Nephron progenitor cell (in vitro differentiated cells): Measurements from ENCODE around the gene ERAL1.

ENCODE experiments used
- DNase-seq: peaks from one replicate; pipeline ENCODE4 v3.0.0; 2021
- H3K27ac Mint-ChIP-seq: 2 replicates; pipeline ENCODE4 v1.8.0; 2021; ENCODE audit warnings: mild to moderate bottlenecking, moderate library complexity, mixed read lengths
- H3K27me3 Mint-ChIP-seq: 2 replicates; pipeline ENCODE4 v1.8.0; 2021; ENCODE audit warnings: mild to moderate bottlenecking, low read depth, mixed read lengths; ENCODE audit not compliant: poor library complexity
- H3K36me3 Mint-ChIP-seq: 2 replicates; pipeline ENCODE4 v1.8.0; 2021; ENCODE audit warnings: low read depth, mixed read lengths
- H3K4me1 Mint-ChIP-seq: 2 replicates; pipeline ENCODE4 v1.8.0; 2021; ENCODE audit warnings: mixed read lengths
- H3K4me3 Mint-ChIP-seq: 2 replicates; pipeline ENCODE4 v1.8.0; 2021; ENCODE audit warnings: mild to moderate bottlenecking, moderate library complexity, mixed read lengths
- H3K9me3 Mint-ChIP-seq: 2 replicates; pipeline ENCODE4 v1.8.0; 2021; ENCODE audit warnings: mild to moderate bottlenecking, moderate library complexity, mixed read lengths
- TF ChIP-seq, protein P1 (sequence below): fragments of 200-600 bp; sonication (generic); IDR thresholded peaks from 2 replicates; pipeline ENCODE4 v1.5.0; 2021; ENCODE audit warnings: antibody characterized with exemption

Gene ERAL1

DNA sequence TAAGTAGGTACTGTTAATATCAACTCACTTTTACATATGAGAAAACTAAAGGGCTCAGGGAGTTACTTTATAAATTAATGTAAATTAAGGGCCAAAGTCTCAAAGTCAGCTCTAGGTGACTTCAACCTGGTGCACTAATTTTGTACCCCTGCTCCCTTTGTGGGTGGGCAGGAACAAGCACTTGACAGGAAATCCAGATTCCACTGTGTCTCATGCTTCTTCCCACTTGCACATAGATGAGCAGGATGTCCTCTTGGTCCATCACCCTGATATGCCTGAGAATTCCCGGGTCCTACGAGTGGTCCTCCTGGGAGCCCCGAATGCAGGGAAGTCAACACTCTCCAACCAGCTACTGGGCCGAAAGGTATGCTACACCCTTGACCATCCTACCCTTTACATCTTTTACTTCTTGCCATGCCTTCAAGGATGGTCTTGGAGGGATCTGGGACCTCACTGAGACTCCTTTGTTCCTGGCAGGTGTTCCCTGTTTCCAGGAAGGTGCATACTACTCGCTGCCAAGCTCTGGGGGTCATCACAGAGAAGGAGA, 1.3 kb downstream of the ERAL1 start:
- TF ChIP-seq, protein P1, sequence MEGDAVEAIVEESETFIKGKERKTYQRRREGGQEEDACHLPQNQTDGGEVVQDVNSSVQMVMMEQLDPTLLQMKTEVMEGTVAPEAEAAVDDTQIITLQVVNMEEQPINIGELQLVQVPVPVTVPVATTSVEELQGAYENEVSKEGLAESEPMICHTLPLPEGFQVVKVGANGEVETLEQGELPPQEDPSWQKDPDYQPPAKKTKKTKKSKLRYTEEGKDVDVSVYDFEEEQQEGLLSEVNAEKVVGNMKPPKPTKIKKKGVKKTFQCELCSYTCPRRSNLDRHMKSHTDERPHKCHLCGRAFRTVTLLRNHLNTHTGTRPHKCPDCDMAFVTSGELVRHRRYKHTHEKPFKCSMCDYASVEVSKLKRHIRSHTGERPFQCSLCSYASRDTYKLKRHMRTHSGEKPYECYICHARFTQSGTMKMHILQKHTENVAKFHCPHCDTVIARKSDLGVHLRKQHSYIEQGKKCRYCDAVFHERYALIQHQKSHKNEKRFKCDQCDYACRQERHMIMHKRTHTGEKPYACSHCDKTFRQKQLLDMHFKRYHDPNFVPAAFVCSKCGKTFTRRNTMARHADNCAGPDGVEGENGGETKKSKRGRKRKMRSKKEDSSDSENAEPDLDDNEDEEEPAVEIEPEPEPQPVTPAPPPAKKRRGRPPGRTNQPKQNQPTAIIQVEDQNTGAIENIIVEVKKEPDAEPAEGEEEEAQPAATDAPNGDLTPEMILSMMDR, result no peak
- Mint-ChIP-seq H3K4me1 (peaks cover 21% of the 10 kb centered on the region), H3K9me3 (no peaks in the 10 kb centered on the region), H3K36me3 (peaks cover 27% of the 10 kb centered on the region), H3K27ac (no peak overlapping the region), H3K27me3 (peaks cover 6% of the 10 kb centered on the region), H3K4me3 (peak overlapping the region; percentile 93)
- DNase-seq, result no peak

DNA sequence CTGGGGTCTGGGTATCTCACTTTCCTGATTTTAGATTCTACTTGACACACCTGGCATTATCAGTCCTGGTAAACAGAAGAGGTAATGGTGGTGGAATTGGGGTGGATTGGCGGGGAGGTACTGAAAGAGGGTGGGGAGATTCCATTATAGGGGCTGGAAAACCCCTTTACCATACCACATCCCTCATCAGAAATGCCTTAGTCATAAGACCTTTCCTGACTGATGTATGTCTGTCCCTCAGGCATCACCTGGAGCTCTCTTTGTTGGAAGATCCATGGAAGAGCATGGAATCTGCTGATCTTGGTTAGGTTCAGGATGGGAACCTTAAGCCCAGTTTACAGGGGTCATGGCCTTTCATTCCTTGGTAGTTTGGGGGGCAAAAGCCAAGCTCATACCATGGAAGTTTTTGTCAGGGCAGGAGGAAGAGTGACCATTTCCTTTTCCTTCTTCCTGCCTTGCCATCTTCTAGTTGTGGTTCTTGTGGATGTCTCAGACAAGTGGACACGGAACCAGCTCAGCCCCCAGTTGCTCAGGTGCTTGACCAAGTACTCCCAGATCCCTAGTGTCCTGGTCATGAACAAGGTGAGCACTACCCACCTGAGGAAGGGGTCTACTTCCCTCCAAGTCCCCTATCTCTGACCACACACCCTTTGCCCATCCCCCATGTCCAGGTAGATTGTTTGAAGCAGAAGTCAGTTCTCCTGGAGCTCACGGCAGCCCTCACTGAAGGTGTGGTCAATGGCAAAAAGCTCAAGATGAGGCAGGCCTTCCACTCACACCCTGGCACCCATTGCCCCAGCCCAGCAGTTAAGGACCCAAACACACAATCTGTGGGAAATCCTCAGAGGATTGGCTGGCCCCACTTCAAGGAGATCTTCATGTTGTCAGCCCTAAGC, 3.3 kb downstream of the ERAL1 start:
- peaks cover 6% of the 10 kb centered on the region for H3K27me3 Mint-ChIP-seq
- peak overlapping the region; percentile 7 for H3K4me3 Mint-ChIP-seq
- H3K36me3 Mint-ChIP-seq, result peaks cover 27% of the 10 kb centered on the region
- no peaks in the 10 kb centered on the region for H3K9me3 Mint-ChIP-seq
- H3K27ac Mint-ChIP-seq, result no peak overlapping the region
- TF ChIP-seq, protein P1, result no peak
- no peak for DNase-seq
- H3K4me1 Mint-ChIP-seq, result peaks cover 21% of the 10 kb centered on the region

DNA sequence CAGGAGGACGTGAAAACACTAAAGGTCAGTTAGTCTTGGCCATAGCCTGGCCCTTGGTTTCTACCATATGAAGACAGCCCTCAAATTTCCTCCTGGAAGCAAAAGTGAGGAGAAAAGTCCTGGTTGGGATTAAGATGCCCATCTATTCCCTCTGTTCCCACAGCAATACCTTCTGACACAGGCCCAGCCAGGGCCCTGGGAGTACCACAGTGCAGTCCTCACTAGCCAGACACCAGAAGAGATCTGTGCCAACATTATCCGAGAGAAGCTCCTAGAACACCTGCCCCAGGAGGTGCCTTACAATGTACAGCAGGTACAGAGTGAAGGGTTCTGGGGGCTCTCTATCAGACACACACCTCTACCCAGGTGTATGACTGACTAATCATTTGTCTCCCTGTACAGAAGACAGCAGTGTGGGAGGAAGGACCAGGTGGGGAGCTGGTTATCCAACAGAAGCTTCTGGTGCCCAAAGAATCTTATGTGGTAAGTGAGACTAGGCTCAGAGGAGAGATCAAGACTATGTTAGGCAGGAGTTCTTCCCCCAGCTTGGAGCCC, 4.1 kb downstream of the ERAL1 start:
- H3K36me3 Mint-ChIP-seq, result peaks cover 27% of the 10 kb centered on the region
- DNase-seq, result no peak
- H3K27me3 Mint-ChIP-seq, result peaks cover 6% of the 10 kb centered on the region
- H3K4me1 Mint-ChIP-seq, result peaks cover 21% of the 10 kb centered on the region
- no peaks in the 10 kb centered on the region for H3K9me3 Mint-ChIP-seq
- no peak overlapping the region for H3K27ac Mint-ChIP-seq
- TF ChIP-seq, protein P1, result no peak
- H3K4me3 Mint-ChIP-seq, result no peak overlapping the region

GRCh38 chr17:28860363-28860808, 5.6 kb downstream of the ERAL1 start:
- Mint-ChIP-seq H3K27ac (peak overlapping the region; percentile 61), H3K4me1 (peaks cover 8% of the 10 kb centered on the region), H3K36me3 (peaks cover 23% of the 10 kb centered on the region), H3K27me3 (peaks cover 6% of the 10 kb centered on the region), H3K4me3 (no peak overlapping the region), H3K9me3 (no peaks in the 10 kb centered on the region)
- no peak for DNase-seq
- TF ChIP-seq, protein P1, result no peak

- Mint-ChIP-seq H3K9me3 (no peaks in the 10 kb centered on the region), H3K4me1 (no peaks in the 10 kb centered on the region), H3K27me3 (peaks cover 10% of the 10 kb centered on the region), H3K27ac (peak overlapping the region; percentile 50), H3K36me3 (peaks cover 23% of the 10 kb centered on the region), H3K4me3 (no peak overlapping the region)
- TF ChIP-seq, protein P1, result no peak
- DNase-seq, result no peak
These were observed 6.8 kb downstream of the ERAL1 start for GRCh38 chr17:28861393-28862203.
